Measurements from ENCODE around the gene INSC. TPM values are rescaled to one million over a fixed set of nuclear protein-coding genes. Genes with fewer than 3 reads are reported as not detected.

INSC gene
- total RNA-seq, 2 experiments from 2014 or later = 0.49 to 0.61 TPM

GRCh38 chr11:15159085-15159484 lies 44.4 kb downstream of the INSC start:
- Mint-ChIP-seq H3K36me3 (no peaks in the 10 kb centered on the region), H3K27ac (no peak overlapping the region), H3K9me3 (ENCODE audit: low read depth) (no peaks in the 10 kb centered on the region), H3K4me1 (no peaks in the 10 kb centered on the region), H3K4me3 (no peak overlapping the region), H3K27me3 (peaks cover 14% of the 10 kb centered on the region)
- CTCF ChIA-PET = interaction anchor here (0.7 to 4.1 kb wide), 13 partner anchors 8 to 251 kb away, joined by 3 to 39 read pairs (median 5); no protein-coding TSS in a partner anchor
- DNase-seq = no peak
- peak; percentile 45 for ATAC-seq

DNA sequence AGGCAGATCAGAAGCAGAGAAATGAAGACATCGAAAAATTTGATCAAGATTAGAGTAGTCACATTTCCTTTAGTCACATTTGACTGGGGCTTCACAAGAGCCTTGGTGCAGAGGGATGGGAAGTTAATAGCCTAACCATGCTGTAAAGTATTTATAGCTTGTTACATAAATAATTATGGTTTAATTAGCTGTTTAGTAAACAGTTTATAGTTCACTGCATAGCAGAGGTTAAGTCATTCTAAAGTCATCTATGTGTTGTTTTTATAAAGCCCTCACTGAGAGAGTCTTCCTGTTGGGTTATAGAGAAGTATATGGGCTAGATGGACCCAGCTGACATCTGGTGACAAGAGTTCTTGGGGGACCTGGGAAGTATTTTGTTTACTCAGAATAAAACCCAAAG lies 47.1 kb downstream of the INSC start:
- CTCF ChIA-PET = interaction anchor here (1.0 to 4.1 kb wide), 4 partner anchors 45 to 254 kb away, joined by 3 to 39 read pairs (median 4); no protein-coding TSS in a partner anchor
- Mint-ChIP-seq H3K9me3 (ENCODE audit: low read depth) (no peaks in the 10 kb centered on the region), H3K27ac (no peak overlapping the region)

DNA sequence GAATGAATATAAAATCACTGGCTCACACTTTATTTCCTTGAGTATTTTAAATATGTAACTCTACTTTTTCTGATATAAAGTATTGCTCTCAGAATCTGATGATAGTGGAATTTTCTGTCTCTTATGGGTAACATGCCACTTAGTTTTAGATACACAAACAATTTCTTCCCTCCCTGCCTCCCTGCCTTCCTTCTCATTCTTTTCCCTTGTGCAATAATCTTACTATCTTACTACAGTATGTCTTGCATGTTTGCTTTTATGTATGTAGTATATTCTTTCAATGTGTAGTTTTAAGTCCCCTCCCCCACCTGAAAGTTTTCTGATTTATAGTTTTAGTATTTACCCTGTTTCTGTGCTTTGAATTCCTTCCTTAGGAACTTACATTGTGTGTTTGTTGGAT lies 48.4 kb downstream of the INSC start:
- H3K27ac Mint-ChIP-seq = no peak overlapping the region
- no peaks in the 10 kb centered on the region for H3K4me1 Mint-ChIP-seq
- ATAC-seq = no peak
- peaks cover 19% of the 10 kb centered on the region for H3K27me3 Mint-ChIP-seq
- H3K9me3 Mint-ChIP-seq (ENCODE audit: low read depth) = no peaks in the 10 kb centered on the region
- DNase-seq = no peak
- no peaks in the 10 kb centered on the region for H3K36me3 Mint-ChIP-seq
- no peak overlapping the region for H3K4me3 Mint-ChIP-seq
- CTCF ChIA-PET = no interaction called here

More for the DNA sequence above, 47.1 kb downstream of the INSC start:
- no peaks in the 10 kb centered on the region for H3K4me1 Mint-ChIP-seq
- no peak overlapping the region for H3K4me3 Mint-ChIP-seq
- no peak for DNase-seq
- no peaks in the 10 kb centered on the region for H3K36me3 Mint-ChIP-seq
- no peak for ATAC-seq
- peaks cover 19% of the 10 kb centered on the region for H3K27me3 Mint-ChIP-seq

DNA sequence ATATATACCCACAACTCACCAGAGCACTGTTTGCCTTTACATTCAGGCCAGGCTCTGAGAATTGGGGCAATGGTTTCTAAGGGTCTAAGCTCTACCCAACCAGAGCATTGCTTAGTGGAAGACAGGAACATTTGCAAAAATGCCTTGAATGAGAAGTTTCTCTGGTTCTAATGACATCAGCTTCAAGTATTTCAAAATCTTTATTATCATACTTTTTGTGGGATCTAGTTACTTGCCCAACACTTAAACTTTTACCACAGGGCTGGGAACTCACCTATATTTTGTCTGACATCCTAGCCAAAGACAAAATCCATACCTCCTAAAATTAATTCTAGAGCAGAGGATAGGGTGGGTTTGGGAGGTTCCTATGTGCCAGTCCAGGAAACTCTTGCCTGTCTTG lies 51.5 kb downstream of the INSC start:
- Mint-ChIP-seq H3K27ac (no peak overlapping the region), H3K36me3 (no peaks in the 10 kb centered on the region), H3K4me3 (no peak overlapping the region), H3K27me3 (peaks cover 13% of the 10 kb centered on the region), H3K4me1 (no peaks in the 10 kb centered on the region), H3K9me3 (ENCODE audit: low read depth) (no peaks in the 10 kb centered on the region)
- ATAC-seq = no peak
- CTCF ChIA-PET = interaction anchor here (0.8 kb wide), 1 partner anchor 50 kb away, joined by 3 read pairs; no protein-coding TSS in a partner anchor
- DNase-seq = no peak

GRCh38 chr11:15169815-15170551 lies 55.3 kb downstream of the INSC start:
- Mint-ChIP-seq H3K27ac (no peak overlapping the region), H3K4me3 (no peak overlapping the region), H3K36me3 (no peaks in the 10 kb centered on the region), H3K9me3 (ENCODE audit: low read depth) (no peaks in the 10 kb centered on the region), H3K4me1 (no peaks in the 10 kb centered on the region), H3K27me3 (peaks cover 25% of the 10 kb centered on the region)
- DNase-seq = no peak
- no peak for ATAC-seq
- CTCF ChIA-PET = interaction anchor here (1.6 kb wide), 1 partner anchor 10 kb away, joined by 4 read pairs; no protein-coding TSS in a partner anchor

DNA sequence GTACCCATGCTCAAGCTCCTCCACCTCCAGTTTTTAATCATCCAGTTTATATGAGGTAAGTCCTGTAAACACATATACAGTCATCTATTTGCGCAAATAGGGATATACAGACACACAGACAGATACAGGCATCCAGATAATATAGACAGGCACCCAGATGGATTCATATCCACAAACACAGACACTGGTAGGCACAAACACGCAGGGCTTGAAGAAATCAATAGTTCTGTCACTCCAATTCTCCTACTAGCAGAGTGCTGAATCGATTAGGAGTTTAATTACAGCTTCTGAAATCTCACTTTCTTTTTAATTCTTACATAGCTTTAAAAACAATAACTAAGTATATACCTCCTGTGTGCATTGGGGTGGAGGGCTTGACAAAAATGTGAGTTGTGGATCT lies 56.0 kb downstream of the INSC start:
- H3K36me3 Mint-ChIP-seq = no peaks in the 10 kb centered on the region
- ATAC-seq = no peak
- H3K4me3 Mint-ChIP-seq = no peak overlapping the region
- H3K4me1 Mint-ChIP-seq = no peaks in the 10 kb centered on the region
- no peaks in the 10 kb centered on the region for H3K9me3 Mint-ChIP-seq (ENCODE audit: low read depth)
- no peak for DNase-seq
- peaks cover 29% of the 10 kb centered on the region for H3K27me3 Mint-ChIP-seq
- CTCF ChIA-PET = no interaction called here
- H3K27ac Mint-ChIP-seq = no peak overlapping the region

DNA sequence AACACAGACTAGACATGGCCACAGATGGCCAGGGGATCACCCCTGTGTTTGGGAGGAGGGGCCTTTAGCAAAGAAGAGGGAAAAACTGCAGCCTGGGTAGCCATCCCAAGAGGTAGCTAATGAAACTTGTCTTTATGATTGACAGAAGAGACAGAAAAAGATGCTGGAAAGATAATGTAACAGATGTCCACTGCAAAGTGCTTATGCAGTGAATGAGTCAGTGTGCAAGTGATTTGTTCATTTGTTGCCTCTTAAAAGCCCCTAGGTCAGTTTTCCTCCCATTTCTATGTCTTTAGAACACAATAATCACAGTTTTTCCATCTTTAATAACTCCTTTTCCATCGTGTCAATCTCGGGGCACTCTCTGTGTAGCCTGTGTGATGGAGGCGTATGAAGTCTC lies 57.2 kb downstream of the INSC start:
- no peak overlapping the region for H3K27ac Mint-ChIP-seq
- H3K36me3 Mint-ChIP-seq = no peaks in the 10 kb centered on the region
- no peaks in the 10 kb centered on the region for H3K9me3 Mint-ChIP-seq (ENCODE audit: low read depth)
- peaks cover 29% of the 10 kb centered on the region for H3K27me3 Mint-ChIP-seq
- H3K4me3 Mint-ChIP-seq = no peak overlapping the region
- no peaks in the 10 kb centered on the region for H3K4me1 Mint-ChIP-seq
- DNase-seq (no peak), ATAC-seq (no peak)
- CTCF ChIA-PET = no interaction called here

DNA sequence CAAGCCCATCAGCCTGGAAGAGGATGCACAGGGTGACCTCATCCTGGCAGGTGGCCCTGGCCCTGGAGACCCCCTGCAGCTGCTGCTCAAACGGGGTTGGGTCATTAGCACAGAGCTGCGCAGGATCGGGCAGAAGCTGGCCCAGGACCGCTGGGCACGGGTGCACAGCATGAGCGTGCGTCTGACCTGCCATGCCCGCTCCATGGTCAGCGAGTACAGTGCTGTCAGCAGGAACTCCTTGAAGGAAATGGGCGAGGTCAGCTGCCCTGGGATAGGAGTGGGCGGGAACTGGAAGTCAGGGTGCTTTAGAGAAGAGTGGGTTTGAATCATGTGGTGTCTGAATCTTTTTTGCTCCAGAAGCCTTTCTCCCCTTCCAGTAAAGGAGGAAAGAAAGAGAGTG lies 61.1 kb downstream of the INSC start:
- Mint-ChIP-seq H3K9me3 (ENCODE audit: low read depth) (no peaks in the 10 kb centered on the region), H3K36me3 (no peaks in the 10 kb centered on the region), H3K4me1 (no peaks in the 10 kb centered on the region), H3K4me3 (no peak overlapping the region), H3K27ac (no peak overlapping the region), H3K27me3 (peaks cover 27% of the 10 kb centered on the region)
- ATAC-seq = no peak
- DNase-seq = no peak
- CTCF ChIA-PET = interaction anchor here (1.0 kb wide), 1 partner anchor 14 kb away, joined by 3 read pairs; no protein-coding TSS in a partner anchor

GRCh38 chr11:15176646-15177163 lies 62.0 kb downstream of the INSC start:
- Mint-ChIP-seq H3K27me3 (peaks cover 24% of the 10 kb centered on the region), H3K4me3 (no peak overlapping the region), H3K9me3 (ENCODE audit: low read depth) (no peaks in the 10 kb centered on the region), H3K4me1 (no peaks in the 10 kb centered on the region), H3K36me3 (no peaks in the 10 kb centered on the region), H3K27ac (no peak overlapping the region)
- DNase-seq = no peak
- CTCF ChIA-PET = interaction anchor here (1.0 kb wide), 1 partner anchor 13 kb away, joined by 3 read pairs; no protein-coding TSS in a partner anchor
- no peak for ATAC-seq

DNA sequence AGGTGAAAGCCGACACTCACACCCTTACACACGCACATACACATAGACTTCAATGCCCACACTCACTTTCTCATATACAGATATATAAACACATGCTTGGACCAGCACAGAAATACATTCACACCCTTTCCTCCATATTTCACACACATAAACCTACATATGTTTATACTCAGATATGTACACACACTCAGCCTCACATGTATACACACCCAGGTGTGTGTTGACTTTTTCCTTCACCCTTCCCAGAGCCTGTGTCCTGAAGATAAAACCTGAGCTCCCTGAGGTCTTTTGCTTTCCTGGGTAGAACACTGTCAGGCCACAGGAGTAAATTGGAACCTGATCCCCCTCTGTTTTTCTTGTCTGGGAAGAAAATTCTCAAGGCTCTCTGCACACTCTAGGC lies 62.8 kb downstream of the INSC start:
- Mint-ChIP-seq H3K36me3 (no peaks in the 10 kb centered on the region), H3K27ac (no peak overlapping the region), H3K4me1 (no peaks in the 10 kb centered on the region), H3K27me3 (peaks cover 24% of the 10 kb centered on the region), H3K9me3 (ENCODE audit: low read depth) (no peaks in the 10 kb centered on the region), H3K4me3 (no peak overlapping the region)
- CTCF ChIA-PET = no interaction called here
- ATAC-seq (no peak), DNase-seq (no peak)

GRCh38 chr11:15178214-15178613 lies 63.5 kb downstream of the INSC start:
- Mint-ChIP-seq H3K9me3 (ENCODE audit: low read depth) (no peaks in the 10 kb centered on the region), H3K4me3 (no peak overlapping the region), H3K27me3 (peaks cover 18% of the 10 kb centered on the region), H3K36me3 (no peaks in the 10 kb centered on the region), H3K4me1 (no peaks in the 10 kb centered on the region), H3K27ac (no peak overlapping the region)
- CTCF ChIA-PET = no interaction called here
- DNase-seq (no peak), ATAC-seq (no peak)

DNA sequence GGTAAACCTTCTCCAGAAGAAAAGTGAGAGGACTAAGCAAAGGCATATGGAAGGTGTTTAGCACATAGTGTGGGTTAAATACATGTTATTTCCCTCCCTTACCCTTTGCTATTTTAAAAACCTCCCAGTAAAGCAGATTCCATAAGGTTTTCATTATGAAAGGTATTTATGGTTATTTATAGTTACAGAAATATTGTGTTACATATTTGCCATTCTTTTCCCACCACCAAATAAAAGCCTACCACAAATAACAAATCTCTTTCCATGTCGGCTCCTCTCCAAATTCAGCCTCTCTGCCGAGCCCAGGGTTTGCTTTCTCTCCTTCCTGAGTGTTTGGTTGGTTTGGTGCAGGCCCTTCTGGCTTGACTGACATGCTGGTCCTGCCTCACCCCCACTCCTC lies 64.4 kb downstream of the INSC start:
- no peak overlapping the region for H3K4me3 Mint-ChIP-seq
- H3K4me1 Mint-ChIP-seq = no peaks in the 10 kb centered on the region

DNA sequence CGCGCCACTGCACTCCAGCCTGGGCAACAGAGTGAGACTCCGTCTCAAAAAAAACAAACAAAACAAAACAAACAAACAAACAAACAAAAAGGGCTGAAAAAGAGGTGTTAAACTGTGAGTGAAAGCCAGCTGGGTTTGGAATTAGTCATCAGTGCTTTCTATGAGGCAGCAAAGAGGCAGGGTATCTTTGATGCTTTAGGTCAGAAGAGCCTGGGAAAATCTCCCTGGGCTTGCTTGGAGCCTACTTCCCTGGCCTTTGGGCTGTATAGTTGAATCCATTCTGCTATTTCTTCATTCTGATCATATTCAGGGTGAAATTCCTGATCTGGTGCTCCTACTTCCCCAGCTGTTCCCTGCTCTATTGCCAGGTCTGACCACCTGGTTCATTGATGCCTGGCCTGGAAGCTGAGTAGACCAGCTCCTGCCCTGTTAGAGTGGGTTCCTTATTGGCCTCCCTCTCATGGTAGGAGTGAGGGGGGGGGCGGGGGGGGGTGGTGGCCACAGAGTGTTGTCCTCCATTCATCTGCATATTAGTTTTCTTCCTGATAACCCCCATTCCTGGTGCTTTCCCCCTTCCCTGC lies 65.6 kb downstream of the INSC start:
- H3K9me3 Mint-ChIP-seq (ENCODE audit: low read depth) = no peaks in the 10 kb centered on the region
- H3K36me3 Mint-ChIP-seq = no peaks in the 10 kb centered on the region
- H3K27me3 Mint-ChIP-seq = peaks cover 15% of the 10 kb centered on the region
- no peak for DNase-seq
- CTCF ChIA-PET = no interaction called here
- no peaks in the 10 kb centered on the region for H3K4me1 Mint-ChIP-seq
- H3K27ac Mint-ChIP-seq = no peak overlapping the region
- ATAC-seq = no peak
- H3K4me3 Mint-ChIP-seq = no peak overlapping the region

More for the DNA sequence above, 64.4 kb downstream of the INSC start:
- Mint-ChIP-seq H3K27me3 (peaks cover 16% of the 10 kb centered on the region), H3K36me3 (no peaks in the 10 kb centered on the region), H3K27ac (no peak overlapping the region), H3K9me3 (ENCODE audit: low read depth) (no peaks in the 10 kb centered on the region)
- CTCF ChIA-PET = no interaction called here
- no peak for ATAC-seq
- no peak for DNase-seq

- Mint-ChIP-seq H3K4me3 (no peak overlapping the region), H3K9me3 (ENCODE audit: low read depth) (no peaks in the 10 kb centered on the region), H3K36me3 (no peaks in the 10 kb centered on the region), H3K4me1 (no peaks in the 10 kb centered on the region), H3K27me3 (peaks cover 23% of the 10 kb centered on the region), H3K27ac (no peak overlapping the region)
- no peak for ATAC-seq
- CTCF ChIA-PET = interaction anchor here (0.8 kb wide), 1 partner anchor 82 kb away, joined by 4 read pairs; no protein-coding TSS in a partner anchor
- DNase-seq = no peak
Observed at GRCh38 chr11:15182372-15182771, 67.6 kb downstream of the INSC start.
